Upper lobe of right lung (tissue), 1 donor: ENCODE data around the gene CA10. TPM values are rescaled to one million over a fixed set of nuclear protein-coding genes. Genes with fewer than 3 reads are reported as not detected.

ENCODE experiments used
- ATAC-seq: fragments of 200-7000 bp; cut with Tn5 transposase; one replicate; pipeline ENCODE4 v1.9.1; 2020; ENCODE audit warnings: mild to moderate bottlenecking, moderate library complexity
- DNase-seq: peaks from one replicate; pipeline ENCODE4 v3.0.0-alpha.2; 2020
- H3K27ac ChIP-seq: fragments of 200-600 bp; one replicate; pipeline ENCODE4 v1.8.0; 2022
- H3K27me3 ChIP-seq: fragments of 200-600 bp; one replicate; pipeline ENCODE4 v1.8.0; 2022; ENCODE audit warnings: mild to moderate bottlenecking
- H3K36me3 ChIP-seq: fragments of 200-600 bp; one replicate; pipeline ENCODE4 v1.8.0; 2022
- H3K4me1 ChIP-seq: fragments of 200-600 bp; one replicate; pipeline ENCODE4 v1.8.0; 2022
- H3K4me3 ChIP-seq: fragments of 200-600 bp; one replicate; pipeline ENCODE4 v1.8.0; 2022; ENCODE audit warnings: mild to moderate bottlenecking
- H3K9me3 ChIP-seq: fragments of 200-600 bp; one replicate; pipeline ENCODE4 v1.8.0; 2022
- intact Hi-C: fragments of 100-400 bp; cut with DNase I; formaldehyde crosslinking; loops from one replicate; pipeline ENCODE4 v1.11.0; 2022
- total RNA-seq: library from RNA; stranded (reverse); fragmentation: NEBNext Ultra II Directional; extraction: Animal tissue kit (Norgen Biotek cat#: 25700); gene quantifications from one replicate; pipeline ENCODE4 v1.2.1, GENCODE V29; 2021
- TF ChIP-seq, protein P1 (sequence below): fragments of 200-600 bp; IDR thresholded peaks from one replicate; pipeline ENCODE4 v1.8.0; 2022; ENCODE audit warnings: antibody characterized with exemption
- donor health status: DM: no; HTN: yes; CAD: no; lungs with severe emphysema.

CA10 gene
- total RNA-seq, 1 donor from 2014 or later = not detected

DNA sequence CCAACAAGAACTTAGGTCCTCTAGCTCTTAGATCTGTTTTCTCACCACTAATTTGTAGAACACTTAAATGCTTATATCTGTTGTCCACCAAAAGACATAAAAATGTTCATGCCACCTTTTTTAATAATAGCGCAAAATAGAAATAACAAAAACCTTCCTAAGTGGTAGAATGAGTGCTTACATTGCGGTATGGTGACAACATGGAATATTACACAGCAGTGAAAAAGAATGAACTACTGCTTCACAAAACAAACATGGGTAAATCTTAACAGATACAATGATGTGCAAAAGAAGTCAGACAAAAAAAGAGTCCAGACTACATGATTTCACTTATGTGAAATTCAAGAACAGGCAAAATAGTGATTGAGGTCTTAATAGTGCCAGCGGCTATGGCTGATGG lies 351.1 kb downstream of the CA10 start:
- intact Hi-C loops = no loop called here

DNA sequence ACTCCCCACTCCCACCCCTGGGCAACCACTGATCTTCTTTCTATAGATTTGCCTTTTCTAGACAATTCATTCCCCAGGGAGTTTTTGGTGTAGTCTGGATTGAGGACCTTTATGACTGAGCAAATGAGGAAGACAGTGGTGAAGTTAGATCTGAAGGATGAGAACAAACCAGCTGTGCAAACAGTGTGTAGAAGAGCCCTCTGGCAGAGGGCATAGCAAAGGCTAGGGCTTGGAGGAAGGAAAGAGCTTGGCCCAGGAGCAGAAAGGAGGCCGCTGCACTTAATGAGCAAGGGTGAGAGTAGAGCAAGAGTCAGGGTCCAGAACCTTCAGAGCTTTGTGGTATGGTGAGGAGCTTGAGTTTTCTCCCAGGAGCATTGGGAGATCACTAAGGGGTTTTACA lies 352.7 kb downstream of the CA10 start:
- Histone ChIP-seq H3K36me3 (no peaks in the 10 kb centered on the region), H3K27ac (no peak overlapping the region), H3K9me3 (no peaks in the 10 kb centered on the region), H3K4me1 (no peaks in the 10 kb centered on the region), H3K4me3 (no peak overlapping the region), H3K27me3 (no peaks in the 10 kb centered on the region)
- ATAC-seq = no peak
- TF ChIP-seq, protein P1, sequence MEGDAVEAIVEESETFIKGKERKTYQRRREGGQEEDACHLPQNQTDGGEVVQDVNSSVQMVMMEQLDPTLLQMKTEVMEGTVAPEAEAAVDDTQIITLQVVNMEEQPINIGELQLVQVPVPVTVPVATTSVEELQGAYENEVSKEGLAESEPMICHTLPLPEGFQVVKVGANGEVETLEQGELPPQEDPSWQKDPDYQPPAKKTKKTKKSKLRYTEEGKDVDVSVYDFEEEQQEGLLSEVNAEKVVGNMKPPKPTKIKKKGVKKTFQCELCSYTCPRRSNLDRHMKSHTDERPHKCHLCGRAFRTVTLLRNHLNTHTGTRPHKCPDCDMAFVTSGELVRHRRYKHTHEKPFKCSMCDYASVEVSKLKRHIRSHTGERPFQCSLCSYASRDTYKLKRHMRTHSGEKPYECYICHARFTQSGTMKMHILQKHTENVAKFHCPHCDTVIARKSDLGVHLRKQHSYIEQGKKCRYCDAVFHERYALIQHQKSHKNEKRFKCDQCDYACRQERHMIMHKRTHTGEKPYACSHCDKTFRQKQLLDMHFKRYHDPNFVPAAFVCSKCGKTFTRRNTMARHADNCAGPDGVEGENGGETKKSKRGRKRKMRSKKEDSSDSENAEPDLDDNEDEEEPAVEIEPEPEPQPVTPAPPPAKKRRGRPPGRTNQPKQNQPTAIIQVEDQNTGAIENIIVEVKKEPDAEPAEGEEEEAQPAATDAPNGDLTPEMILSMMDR = no peak
- intact Hi-C loops = no loop called here
- DNase-seq = no peak

More for the DNA sequence above, 351.1 kb downstream of the CA10 start:
- TF ChIP-seq, protein P1 = no peak
- Histone ChIP-seq H3K36me3 (no peaks in the 10 kb centered on the region), H3K4me1 (no peaks in the 10 kb centered on the region), H3K4me3 (no peak overlapping the region), H3K9me3 (no peaks in the 10 kb centered on the region), H3K27me3 (no peaks in the 10 kb centered on the region), H3K27ac (no peak overlapping the region)
- ATAC-seq = no peak
- no peak for DNase-seq

GRCh38 chr17:51805185-51805584 lies 353.3 kb downstream of the CA10 start:
- no peaks in the 10 kb centered on the region for H3K27me3 ChIP-seq
- no peaks in the 10 kb centered on the region for H3K36me3 ChIP-seq
- no peak overlapping the region for H3K27ac ChIP-seq
- no peak for ATAC-seq
- TF ChIP-seq, protein P1 = no peak
- no peaks in the 10 kb centered on the region for H3K9me3 ChIP-seq
- no peak overlapping the region for H3K4me3 ChIP-seq
- no peaks in the 10 kb centered on the region for H3K4me1 ChIP-seq
- DNase-seq = no peak
- intact Hi-C loops = no loop called here

DNA sequence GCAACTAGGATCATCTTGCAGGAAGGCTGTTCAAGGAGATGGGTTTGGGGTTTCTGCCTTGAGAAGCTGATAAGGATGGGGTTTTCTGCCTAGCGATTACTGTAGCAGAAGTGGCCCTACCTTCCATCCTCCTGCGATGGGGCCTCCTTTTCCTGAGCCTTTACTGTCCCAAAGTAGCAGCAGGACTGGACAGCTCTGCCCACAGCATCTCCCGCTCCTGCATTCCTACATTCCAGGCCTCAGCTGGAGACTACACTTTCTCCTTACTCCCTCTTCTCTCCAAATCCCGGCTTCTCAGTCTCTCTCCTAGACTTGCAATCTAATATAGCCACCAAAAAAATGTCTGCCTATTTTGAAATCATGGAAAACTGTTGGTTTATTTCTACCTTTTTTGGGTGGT lies 355.4 kb downstream of the CA10 start:
- intact Hi-C loops = no loop called here
- ATAC-seq (no peak), DNase-seq (no peak)
- Histone ChIP-seq H3K9me3 (no peaks in the 10 kb centered on the region), H3K4me3 (no peak overlapping the region), H3K27me3 (no peaks in the 10 kb centered on the region), H3K27ac (no peak overlapping the region), H3K4me1 (no peaks in the 10 kb centered on the region), H3K36me3 (no peaks in the 10 kb centered on the region)
- TF ChIP-seq, protein P1 = no peak

DNA sequence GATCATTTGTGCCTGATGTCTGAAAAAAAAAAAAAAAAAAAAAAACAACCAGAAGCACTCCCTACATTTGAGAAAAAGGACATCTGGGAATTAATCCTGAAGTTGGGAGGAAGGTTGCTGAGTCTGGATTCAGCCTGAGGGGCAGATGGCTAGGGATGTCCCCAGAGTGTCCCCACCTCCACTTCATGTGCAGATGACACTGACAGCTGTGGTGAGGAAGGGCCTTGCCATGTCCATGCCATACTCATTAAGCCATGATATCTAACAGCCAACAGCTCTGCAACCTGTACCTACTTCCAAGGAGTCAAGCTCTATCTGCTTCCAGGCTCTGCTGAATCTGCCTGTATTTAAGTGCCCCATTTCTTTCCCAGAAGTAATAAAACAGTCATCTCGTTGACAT lies 356.0 kb downstream of the CA10 start:
- Histone ChIP-seq H3K4me1 (no peaks in the 10 kb centered on the region), H3K9me3 (no peaks in the 10 kb centered on the region), H3K27me3 (no peaks in the 10 kb centered on the region), H3K36me3 (no peaks in the 10 kb centered on the region), H3K4me3 (no peak overlapping the region), H3K27ac (no peak overlapping the region)
- DNase-seq (no peak), ATAC-seq (no peak)
- intact Hi-C loops = no loop called here
- TF ChIP-seq, protein P1 = no peak

DNA sequence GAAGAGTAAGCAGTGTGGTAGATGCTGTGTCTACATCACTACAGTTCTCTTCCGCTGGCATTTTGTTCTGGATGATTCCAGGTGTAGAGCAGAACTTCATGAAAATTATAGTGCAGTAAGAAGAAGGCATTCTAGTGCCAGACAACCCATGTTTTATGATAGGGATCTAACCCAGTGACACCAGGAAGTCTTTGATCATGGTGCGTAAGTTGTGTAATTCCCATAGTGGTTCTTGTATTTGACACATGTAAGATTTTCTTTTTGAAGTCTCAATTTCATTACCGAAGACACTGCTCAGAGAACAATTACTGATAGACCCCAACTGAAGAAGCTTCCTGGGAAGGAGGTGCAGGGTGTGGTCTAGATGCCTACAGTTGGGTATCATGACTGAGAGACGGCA lies 356.9 kb downstream of the CA10 start:
- Histone ChIP-seq H3K4me1 (no peaks in the 10 kb centered on the region), H3K27me3 (no peaks in the 10 kb centered on the region), H3K4me3 (no peak overlapping the region), H3K27ac (no peak overlapping the region), H3K9me3 (no peaks in the 10 kb centered on the region), H3K36me3 (no peaks in the 10 kb centered on the region)
- TF ChIP-seq, protein P1 = no peak
- intact Hi-C loops = no loop called here
- ATAC-seq (no peak), DNase-seq (no peak)
